Transverse colon (tissue), 4 donors: Measurements from ENCODE around the gene IL3.

ENCODE experiments used
- CTCF ChIP-seq, 5 experiments: fragments of 200-600 bp in 3 of 5; fragments of 450-650 bp in 2 of 5; sonication (generic) in 3 of 5; IDR thresholded peaks; 1 replicate in 2 of 5; 2 replicates in 3 of 5; pipeline ENCODE4 v1.5.1; 2016 to 2017; ENCODE audit warnings: antibody characterized with exemption in 5 of 5, inconsistent platforms in 3 of 5, mild to moderate bottlenecking in 2 of 5, moderate library complexity in 1 of 5
- EP300 ChIP-seq: sonication (generic); formaldehyde crosslinking; IDR thresholded peaks from one replicate; pipeline ENCODE4 v1.6.1; 2017; ENCODE audit warnings: antibody characterized with exemption, low read depth
- POLR2A ChIP-seq: fragments of 450-650 bp; IDR thresholded peaks from one replicate; pipeline ENCODE4 v1.6.1; 2016; ENCODE audit warnings: antibody characterized with exemption, mild to moderate bottlenecking, moderate library complexity
- POLR2AphosphoS5 ChIP-seq, 3 donors: sonication (generic); formaldehyde crosslinking; IDR thresholded peaks; one replicate each; pipeline ENCODE4 v1.6.1; 2016; ENCODE audit warnings: antibody characterized with exemption in 3 of 3

GRCh38 chr5:132076983-132077382 lies 16.5 kb downstream of the IL3 start:
- TF ChIP-seq CTCF (IDR thresholded peaks at IDR 0.05): no peak
- no peak for TF ChIP-seq POLR2A
- TF ChIP-seq POLR2AphosphoS5 (IDR thresholded peaks at IDR 0.05): no peak
- TF ChIP-seq EP300: no peak
